ENCODE measurements around the gene RNASE2.
"Not testable (repeated sequence)": the region's sequence is repeated elsewhere in the genome, so short reads cannot be mapped to it uniquely, and the experiment has no call there.

- not testable (repeated sequence) for TF ChIP-seq CTCF (IDR thresholded peaks at IDR 0.05); POLR2A (IDR thresholded peaks at IDR 0.05); EP300 (IDR thresholded peaks at IDR 0.05; ENCODE audit: low read depth)
These were observed 10.1 kb upstream of the RNASE2 start for GRCh38 chr14:20945146-20945545.
